K562 (cell line): ENCODE data around the gene NFATC1. TPM values are rescaled to one million over a fixed set of nuclear protein-coding genes. Genes with fewer than 3 reads are reported as not detected.

ENCODE experiments used
- ATAC-seq: fragments of 200-7000 bp; cut with Tn5 transposase; 3 replicates; pipeline ENCODE4 v1.9.1; 2020; ENCODE audit warnings: moderate library complexity
- BruUV-seq: library from RNA; stranded (reverse); fragments of 400-500 nt; replicated peaks from 2 replicates; lab custom pipeline; 2021; lab: Mats Ljungman, UMichigan
- CTCF ChIA-PET: fragments of 300-600 bp; formaldehyde crosslinking; extraction: SDS; loops from one replicate; lab custom pipeline; 2021; ENCODE audit warnings: low intra/inter-chr PET ratio; lab: Yijun Ruan, JAX
- POLR2A ChIA-PET: fragments of 300-600, 350-650 bp; sonication (Branson Sonifier 250); formaldehyde crosslinking; extraction: SDS; loops from one replicate; lab custom pipeline; 2021; ENCODE audit warnings: antibody characterized with exemption, inconsistent platforms; lab: Yijun Ruan, JAX
- DNase-seq, 4 experiments: peaks; one replicate each; pipeline versions ENCODE4 v3.0.0 to v3.0.0-alpha.2; 2011 to 2018; ENCODE audit warnings: low spot score in 3 of 4, mixed read lengths in 3 of 4; ENCODE audit errors: extremely low read depth in 1 of 4
- FAIRE-seq: peaks from 2 replicates; lab custom pipeline; 2011; peaks lifted over from hg19 to GRCh38; lab: Jason Lieb, UNC
- H2AFZ ChIP-seq: 2 replicates; pipeline ENCODE4 v1.6.0; 2011; ENCODE audit warnings: low read depth, low read length, control low read depth, inconsistent platforms
- H3K27ac ChIP-seq: fragments of 200-600 bp; 3 replicates; pipeline ENCODE4 v1.8.0; 2011; ENCODE audit warnings: low read depth, mild to moderate bottlenecking, control low read depth, inconsistent platforms, low read length, moderate library complexity, mixed read lengths; ENCODE audit errors: extremely low read depth
- H3K27me3 ChIP-seq, 2 experiments: fragments of 300-600 bp in 1 of 2; 2 replicates in 1 of 2; 3 replicates in 1 of 2; pipeline versions ENCODE4 v1.6.0 to v1.8.0; 2011; ENCODE audit warnings: inconsistent platforms in 2 of 2, low read length in 2 of 2, mild to moderate bottlenecking in 1 of 2, mixed read lengths in 1 of 2, moderate library complexity in 1 of 2; ENCODE audit not compliant: control insufficient read depth in 2 of 2, insufficient read depth in 2 of 2
- H3K36me3 ChIP-seq: fragments of 300-600 bp; 3 replicates; pipeline ENCODE4 v1.8.0; 2011; ENCODE audit warnings: mild to moderate bottlenecking, low read length, inconsistent platforms; ENCODE audit not compliant: control insufficient read depth, insufficient read depth
- H3K4me1 ChIP-seq, 2 experiments: fragments of 200-600 bp in 1 of 2; replicated peaks in 1 of 2; 2 replicates in 1 of 2; 3 replicates in 1 of 2; pipeline versions ENCODE4 v1.5.1 to v1.8.0; 2011; ENCODE audit warnings: inconsistent platforms in 2 of 2, low read length in 2 of 2, mild to moderate bottlenecking in 1 of 2, mixed read lengths in 1 of 2, moderate library complexity in 1 of 2; ENCODE audit not compliant: control insufficient read depth in 2 of 2, insufficient read depth in 2 of 2
- H3K4me2 ChIP-seq: 2 replicates; pipeline ENCODE4 v1.6.1; 2011; ENCODE audit warnings: low read length, control low read depth, inconsistent platforms, mixed read lengths; ENCODE audit not compliant: insufficient read depth
- H3K4me3 ChIP-seq: fragments of 200-600 bp; sonication (generic), shearing (Covaris generic); 2 replicates; pipeline ENCODE4 v1.5.1; 2016; ENCODE audit warnings: control low read depth, inconsistent platforms
- H3K79me2 ChIP-seq: fragments of 200-600 bp; 3 replicates; pipeline ENCODE4 v1.8.0; 2011; ENCODE audit warnings: low read length, inconsistent platforms; ENCODE audit not compliant: control insufficient read depth, insufficient read depth
- H3K9ac ChIP-seq, 2 experiments: 2 replicates each; pipeline versions ENCODE4 v1.6.0 to v1.6.1; 2011; ENCODE audit warnings: low read depth in 2 of 2, low read length in 2 of 2, control low read depth in 1 of 2, inconsistent platforms in 1 of 2, mild to moderate bottlenecking in 1 of 2, mixed read lengths in 1 of 2; ENCODE audit not compliant: insufficient read depth in 1 of 2
- H3K9me1 ChIP-seq: one replicate; pipeline ENCODE4 v1.6.0; 2011; ENCODE audit warnings: inconsistent platforms, mild to moderate bottlenecking, low read length, moderate library complexity; ENCODE audit not compliant: control insufficient read depth, insufficient read depth
- H3K9me3 ChIP-seq: replicated peaks from 2 replicates; pipeline ENCODE4 v1.5.1; 2011; ENCODE audit warnings: low read depth, low read length, inconsistent platforms; ENCODE audit not compliant: control insufficient read depth, insufficient read depth
- H4K20me1 ChIP-seq: replicated peaks from 2 replicates; pipeline ENCODE4 v1.6.1; 2011; ENCODE audit warnings: low read length, inconsistent platforms, mixed read lengths; ENCODE audit not compliant: control insufficient read depth, insufficient read depth
- HNRNPK ChIP-seq: fragments of 200-400 bp; formaldehyde crosslinking; IDR thresholded peaks from one replicate; pipeline ENCODE4 v1.6.1; 2018; ENCODE audit warnings: mild to moderate bottlenecking, low read depth, low read length; ENCODE audit not compliant: poor library complexity, severe bottlenecking
- MXD1 ChIP-seq: fragments of 250-450 bp; sonication (Bioruptor Pico); IDR thresholded peaks from 2 replicates; pipeline ENCODE4 v1.8.0; 2021; ENCODE audit warnings: borderline replicate concordance, mild to moderate bottlenecking, moderate library complexity; ENCODE audit not compliant: poor library complexity, severe bottlenecking
- ZBTB40 ChIP-seq, 2 experiments: fragments of 450-650 bp in 1 of 2; sonication (generic) in 1 of 2; formaldehyde crosslinking in 1 of 2; IDR thresholded peaks; 2 replicates each; pipeline versions ENCODE4 v1.7.1 to v1.9.0; 2016 to 2022; ENCODE audit warnings: inconsistent platforms in 1 of 2, mild to moderate bottlenecking in 1 of 2, missing genetic modification reagents in 1 of 2
- ZNF175 ChIP-seq: fragments of 200-800 bp; sonication (Bioruptor generic); IDR thresholded peaks from 2 replicates; pipeline ENCODE4 v1.6.1; 2016; ENCODE audit warnings: low read depth, mild to moderate bottlenecking, missing genetic modification characterization, missing compliant biosample characterization
- ZNF449 ChIP-seq: fragments of 250-450 bp; sonication (Bioruptor Pico); IDR thresholded peaks from 2 replicates; pipeline ENCODE4 v1.8.0; 2022; ENCODE audit warnings: moderate library complexity, mild to moderate bottlenecking, inconsistent platforms
- WGBS: fragments of 100-300 bp; shearing (Covaris generic); methylation state at CpG from one replicate; pipeline ENCODE4 v1.1.6; 2016; ENCODE audit warnings: low coverage, mixed read lengths; ENCODE audit not compliant: insufficient coverage; ENCODE audit errors: missing lambda C conversion rate; 5-methylcytosine and 5-hydroxymethylcytosine counted together
- in situ Hi-C: fragments of 300-500 bp; cut with MboI; formaldehyde crosslinking; loops from 4 replicates; pipeline ENCODE4 v1.15.0; 2018; ENCODE audit warnings: inconsistent platforms, mixed read lengths
- intact Hi-C: fragments of 100-400 bp; cut with micrococcal nuclease; formaldehyde crosslinking; loops from 2 replicates; pipeline ENCODE4 v1.14.2; 2022
- polyA plus RNA-seq, 8 experiments: library from polyadenylated mRNA; depleted of rRNA in 4 of 8; stranded (reverse) in 5 of 8; unstranded in 3 of 8; fragments of >200 nt; fragmentation: Nextera tagmentation in 2 of 8; fragmentation: Illumina TruSeq in 1 of 8; extraction: Ambion mirVana in 2 of 8; extraction: Trizol in 1 of 8; gene quantifications; 2 replicates each; pipeline versions ENCODE4 v1.2.1 to v1.2.3, GENCODE V29; 2011 to 2014; ENCODE audit warnings: inconsistent platforms in 1 of 8, missing spikeins in 1 of 8
- total RNA-seq, 7 experiments: library from RNA; depleted of rRNA in 6 of 7; stranded (reverse); fragments of >200 nt in 6 of 7; fragmentation: Illumina TruSeq in 2 of 7; extraction: Trizol in 2 of 7; gene quantifications; 2 replicates each; pipeline versions ENCODE4 v1.2.1 to v1.2.3, GENCODE V29; 2011 to 2021; ENCODE audit warnings: low replicate concordance in 1 of 7

NFATC1 gene
- total and polyA plus RNA-seq, 9 of the 15 experiments (the other 6 are each of a cell fraction or from before 2014, with no cell fraction given), result 1.1 to 16.4 (median 2.5) TPM

GRCh38 chr18:79355433-79356335 lies 40.0 kb upstream of the NFATC1 start:
- Histone ChIP-seq H3K4me1 (peaks cover 0 to 3% of the 10 kb centered on the region in 2 experiments; a peak in 2 of 5 replicates), H4K20me1 (no peaks in the 10 kb centered on the region), H3K36me3 (0 out of 3 replicates have a peak, but pooled peaks cover 5% of the 10 kb centered on the region), H3K4me3 (no peak overlapping the region), H3K27ac (no peak overlapping the region), H3K4me2 (no peak overlapping the region), H3K79me2 (no peaks in the 10 kb centered on the region), H3K9me3 (no peaks in the 10 kb centered on the region), H3K27me3 (no peaks in the 10 kb centered on the region), H3K9ac (no peak overlapping the region), H2AFZ (no peak overlapping the region), H3K9me1 (no peaks in the 10 kb centered on the region)
- FAIRE-seq (no peak), DNase-seq (no peak), ATAC-seq (no peak)
- WGBS, result 49% methylated on average over 16 of the region's 26 CpGs
- CTCF ChIA-PET, result no interaction called here
- intact Hi-C loops (no loop called here), in situ Hi-C loops (no loop called here)
- TF ChIP-seq ZNF175 (CRISPR knock-in tag) (no peak), HNRNPK (no peak), ZBTB40 (IDR thresholded peaks at IDR 0.05) (no peak), ZBTB40 (CRISPR knock-in tag; IDR thresholded peaks at IDR 0.05) (no peak), ZNF449 (CRISPR knock-in tag) (no peak), MXD1 (CRISPR knock-in tag) (no peak)
- POLR2A ChIA-PET, result no interaction called here
- BruUV-seq, result no TSS peak
